GM12801 (cell line): ENCODE measurements around the gene CWC27.

ENCODE experiments used
- TF ChIP-seq, protein P1 (sequence below): IDR thresholded peaks from one replicate; pipeline ENCODE4 v1.5.1; 2011; ENCODE audit warnings: control low read depth; ENCODE audit not compliant: insufficient read length; ENCODE audit errors: extremely low read depth

CWC27 gene

DNA sequence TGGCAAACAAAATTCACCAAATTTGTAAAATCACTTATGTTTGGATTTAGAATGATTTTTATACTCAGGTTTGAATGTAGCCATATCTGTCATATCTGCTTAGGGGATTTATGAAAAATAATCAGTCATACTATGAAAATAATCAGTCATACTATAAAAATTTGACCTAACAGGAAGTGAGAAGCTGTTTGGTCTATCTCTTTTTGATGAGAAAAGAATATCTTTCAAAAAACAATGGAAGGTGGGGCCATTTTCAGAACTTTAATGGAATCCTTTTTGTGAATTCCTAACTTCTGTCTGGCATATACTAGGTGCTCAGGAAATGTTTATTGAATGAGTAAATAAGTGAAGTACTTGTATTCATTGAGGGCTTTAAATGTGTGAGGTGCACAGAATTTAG, 70.1 kb downstream of the CWC27 start:
- TF ChIP-seq, protein P1, sequence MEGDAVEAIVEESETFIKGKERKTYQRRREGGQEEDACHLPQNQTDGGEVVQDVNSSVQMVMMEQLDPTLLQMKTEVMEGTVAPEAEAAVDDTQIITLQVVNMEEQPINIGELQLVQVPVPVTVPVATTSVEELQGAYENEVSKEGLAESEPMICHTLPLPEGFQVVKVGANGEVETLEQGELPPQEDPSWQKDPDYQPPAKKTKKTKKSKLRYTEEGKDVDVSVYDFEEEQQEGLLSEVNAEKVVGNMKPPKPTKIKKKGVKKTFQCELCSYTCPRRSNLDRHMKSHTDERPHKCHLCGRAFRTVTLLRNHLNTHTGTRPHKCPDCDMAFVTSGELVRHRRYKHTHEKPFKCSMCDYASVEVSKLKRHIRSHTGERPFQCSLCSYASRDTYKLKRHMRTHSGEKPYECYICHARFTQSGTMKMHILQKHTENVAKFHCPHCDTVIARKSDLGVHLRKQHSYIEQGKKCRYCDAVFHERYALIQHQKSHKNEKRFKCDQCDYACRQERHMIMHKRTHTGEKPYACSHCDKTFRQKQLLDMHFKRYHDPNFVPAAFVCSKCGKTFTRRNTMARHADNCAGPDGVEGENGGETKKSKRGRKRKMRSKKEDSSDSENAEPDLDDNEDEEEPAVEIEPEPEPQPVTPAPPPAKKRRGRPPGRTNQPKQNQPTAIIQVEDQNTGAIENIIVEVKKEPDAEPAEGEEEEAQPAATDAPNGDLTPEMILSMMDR: no peak

- TF ChIP-seq, protein P1: no peak
Observed at GRCh38 chr5:64839936-64840335, 71.2 kb downstream of the CWC27 start.

DNA sequence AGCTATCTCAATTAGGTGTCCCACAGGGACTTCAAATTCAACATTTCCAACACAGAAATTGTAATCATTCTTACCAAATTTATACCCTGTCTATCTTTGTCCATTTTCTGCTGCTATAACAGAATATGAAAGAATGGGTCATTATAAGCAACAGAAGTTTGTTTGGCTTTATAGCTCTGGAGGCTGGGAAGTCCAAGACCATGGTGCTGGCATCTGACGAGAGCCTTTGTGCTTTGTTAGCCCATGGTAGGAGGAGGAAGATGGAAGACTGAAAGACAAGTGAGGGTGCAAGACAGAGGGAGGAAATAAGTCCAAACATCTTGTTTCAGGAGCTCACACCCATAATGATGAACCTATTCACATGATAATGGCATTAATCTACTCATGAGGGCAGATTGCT, 72.2 kb downstream of the CWC27 start:
- TF ChIP-seq, protein P1: no peak

GRCh38 chr5:64853777-64854176, 85.0 kb downstream of the CWC27 start:
- TF ChIP-seq, protein P1: no peak

- TF ChIP-seq, protein P1: no peak
Observed at GRCh38 chr5:64854855-64855254, 86.1 kb downstream of the CWC27 start.

- TF ChIP-seq, protein P1: no peak
Observed at GRCh38 chr5:64859881-64860280, 91.2 kb downstream of the CWC27 start.

DNA sequence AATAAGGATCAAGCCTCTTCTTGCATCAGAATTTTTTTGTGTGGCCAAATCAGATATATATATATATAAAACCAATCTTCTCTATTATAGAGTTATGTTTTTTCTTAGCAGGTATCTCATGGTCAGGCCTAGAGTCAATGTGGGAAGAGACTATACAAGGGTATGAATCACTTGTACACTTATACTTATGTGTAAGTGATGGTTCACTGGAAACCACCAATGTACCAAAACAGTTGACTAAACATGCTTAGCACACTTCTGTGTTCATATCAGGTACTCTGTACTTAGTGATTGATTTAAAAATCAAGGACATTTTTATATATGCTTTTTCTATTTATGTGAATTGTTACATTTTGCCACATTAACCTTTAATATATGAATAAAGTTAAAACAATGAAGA, 92.6 kb downstream of the CWC27 start:
- TF ChIP-seq, protein P1: no peak

- TF ChIP-seq, protein P1: no peak
Observed at GRCh38 chr5:64864171-64864570, 95.4 kb downstream of the CWC27 start.
